Activated CD4-positive, alpha-beta memory T cell treated with anti-CD3 and anti-CD28 coated beads for 36 hours (primary cell): Measurements from ENCODE around the gene GSTP1. TPM values are rescaled to one million over a fixed set of nuclear protein-coding genes. Genes with fewer than 3 reads are reported as not detected.
"Not testable (repeated sequence)": the region's sequence is repeated elsewhere in the genome, so short reads cannot be mapped to it uniquely, and the experiment has no call there.

ENCODE experiments used
- CTCF ChIA-PET: fragments of 350-600 bp; sonication (Branson Sonifier 250); formaldehyde crosslinking; loops from one replicate; lab custom pipeline; 2021; ENCODE audit warnings: antibody characterized with exemption, inconsistent platforms; lab: Charles Lee
- POLR2A ChIA-PET: fragments of 350-600 bp; sonication (Branson Sonifier 250); formaldehyde crosslinking; loops from one replicate; lab custom pipeline; 2021; ENCODE audit warnings: antibody characterized with exemption; lab: Charles Lee
- DNase-seq: peaks from one replicate; pipeline ENCODE4 v3.0.0-alpha.2; 2020
- H3K27ac Mint-ChIP-seq: one replicate; pipeline ENCODE4 v1.8.0; 2021; ENCODE audit warnings: mixed read lengths
- H3K27me3 Mint-ChIP-seq: one replicate; pipeline ENCODE4 v1.8.0; 2021; ENCODE audit warnings: mixed read lengths
- H3K36me3 Mint-ChIP-seq: one replicate; pipeline ENCODE4 v1.8.0; 2021; ENCODE audit warnings: mixed read lengths
- H3K4me1 Mint-ChIP-seq: one replicate; pipeline ENCODE4 v1.8.0; 2021; ENCODE audit warnings: low read depth, mixed read lengths
- H3K4me3 Mint-ChIP-seq: one replicate; pipeline ENCODE4 v1.8.0; 2021; ENCODE audit warnings: mild to moderate bottlenecking, mixed read lengths
- H3K9me3 Mint-ChIP-seq: one replicate; pipeline ENCODE4 v1.8.0; 2021; ENCODE audit warnings: mixed read lengths
- intact Hi-C: fragments of 100-400 bp; cut with micrococcal nuclease; formaldehyde crosslinking; loops from one replicate; pipeline ENCODE4 v1.15.1; 2023
- total RNA-seq, 2 experiments: library from RNA; stranded (reverse); gene quantifications; one replicate each; pipeline ENCODE4 v1.2.3, GENCODE V29; 2021

The GSTP1 gene
- total RNA-seq, 2 experiments from 2014 or later = 361 to 362 TPM

GRCh38 chr11:67586568-67587250, 3.1 kb downstream of the GSTP1 start:
- no peak overlapping the region for H3K4me3 Mint-ChIP-seq
- ChIA-PET CTCF (no interaction called here), POLR2A (no interaction called here)
- peaks cover 41% of the 10 kb centered on the region for H3K4me1 Mint-ChIP-seq
- H3K9me3 Mint-ChIP-seq = peaks cover 10% of the 10 kb centered on the region
- no peaks in the 10 kb centered on the region for H3K27me3 Mint-ChIP-seq
- intact Hi-C loops = no loop called here
- DNase-seq = no peak
- peaks cover 35% of the 10 kb centered on the region for H3K36me3 Mint-ChIP-seq
- peak overlapping the region; percentile 3 for H3K27ac Mint-ChIP-seq

- ChIA-PET POLR2A (no interaction called here), CTCF (no interaction called here)
- Mint-ChIP-seq H3K9me3 (peaks cover 10% of the 10 kb centered on the region), H3K36me3 (peaks cover 35% of the 10 kb centered on the region), H3K4me3 (no peak overlapping the region), H3K27ac (no peak overlapping the region), H3K4me1 (peaks cover 30% of the 10 kb centered on the region), H3K27me3 (no peaks in the 10 kb centered on the region)
- intact Hi-C loops = no loop called here
- DNase-seq = no peak
Measured at GRCh38 chr11:67588136-67588503, 4.5 kb downstream of the GSTP1 start.

- H3K4me3 Mint-ChIP-seq, H3K27ac Mint-ChIP-seq, H3K9me3 Mint-ChIP-seq, DNase-seq, intact Hi-C loops, H3K27me3 Mint-ChIP-seq, CTCF ChIA-PET, POLR2A ChIA-PET: not testable (repeated sequence)
- Mint-ChIP-seq H3K4me1 (peaks cover 28% of the 10 kb centered on the region), H3K36me3 (peaks cover 35% of the 10 kb centered on the region)
Measured at GRCh38 chr11:67588899-67589415, 5.3 kb downstream of the GSTP1 start.

- H3K4me3 Mint-ChIP-seq = no peak overlapping the region
- POLR2A ChIA-PET = interaction anchor here (1.3 kb wide), 1 partner anchor 9 kb away, joined by 5 read pairs; the partner anchor contains the start of gene GSTP1
- H3K36me3 Mint-ChIP-seq = peaks cover 2% of the 10 kb centered on the region
- H3K27ac Mint-ChIP-seq = no peak overlapping the region
- no peak for DNase-seq
- no peaks in the 10 kb centered on the region for H3K4me1 Mint-ChIP-seq
- intact Hi-C loops = no loop called here
- H3K9me3 Mint-ChIP-seq = no peaks in the 10 kb centered on the region
- H3K27me3 Mint-ChIP-seq = no peaks in the 10 kb centered on the region
- CTCF ChIA-PET = interaction anchor here (0.7 to 2.3 kb wide), 2 partner anchors 9 to 37 kb away, joined by 5 to 9 read pairs; partner anchors contain the start of genes GSTP1 and NUDT8
Measured at GRCh38 chr11:67592880-67593564, 9.4 kb downstream of the GSTP1 start.

GRCh38 chr11:67593565-67593905, 9.9 kb downstream of the GSTP1 start:
- ChIA-PET POLR2A (interaction anchor here (1.3 kb wide), 1 partner anchor 10 kb away, joined by 5 read pairs; the partner anchor contains the start of gene GSTP1), CTCF (interaction anchor here (2.3 kb wide), 1 partner anchor 9 kb away, joined by 5 read pairs; the partner anchor contains the start of gene GSTP1)
- Mint-ChIP-seq H3K27me3 (no peaks in the 10 kb centered on the region), H3K9me3 (no peaks in the 10 kb centered on the region), H3K4me1 (no peaks in the 10 kb centered on the region), H3K27ac (no peak overlapping the region), H3K4me3 (no peak overlapping the region), H3K36me3 (no peaks in the 10 kb centered on the region)
- no peak for DNase-seq
- intact Hi-C loops = no loop called here

- Mint-ChIP-seq H3K4me1 (no peaks in the 10 kb centered on the region), H3K9me3 (no peaks in the 10 kb centered on the region), H3K27me3 (no peaks in the 10 kb centered on the region), H3K27ac (no peak overlapping the region), H3K36me3 (no peaks in the 10 kb centered on the region), H3K4me3 (no peak overlapping the region)
- DNase-seq = no peak
- intact Hi-C loops = no loop called here
- POLR2A ChIA-PET = no interaction called here
- CTCF ChIA-PET = interaction anchor here (1.1 to 2.3 kb wide), 2 partner anchors 10 to 11 kb away, joined by 3 to 5 read pairs; partner anchors contain the start of gene GSTP1
Measured at GRCh38 chr11:67594480-67594879, 10.9 kb downstream of the GSTP1 start.

GRCh38 chr11:67596753-67597300, 13.2 kb downstream of the GSTP1 start:
- intact Hi-C loops = no loop called here
- CTCF ChIA-PET = no interaction called here
- Mint-ChIP-seq H3K36me3 (no peaks in the 10 kb centered on the region), H3K27ac (no peak overlapping the region), H3K4me1 (peaks cover 3% of the 10 kb centered on the region), H3K9me3 (no peaks in the 10 kb centered on the region), H3K27me3 (peaks cover 14% of the 10 kb centered on the region), H3K4me3 (no peak overlapping the region)
- POLR2A ChIA-PET = no interaction called here
- DNase-seq = no peak

- peaks cover 14% of the 10 kb centered on the region for H3K27me3 Mint-ChIP-seq
- H3K27ac Mint-ChIP-seq, intact Hi-C loops, CTCF ChIA-PET, H3K9me3 Mint-ChIP-seq, H3K4me1 Mint-ChIP-seq, DNase-seq, H3K4me3 Mint-ChIP-seq, H3K36me3 Mint-ChIP-seq, POLR2A ChIA-PET: not testable (repeated sequence)
Measured at GRCh38 chr11:67597458-67597857, 13.8 kb downstream of the GSTP1 start.

GRCh38 chr11:67597963-67598362, 14.4 kb downstream of the GSTP1 start:
- H3K9me3 Mint-ChIP-seq, CTCF ChIA-PET, H3K36me3 Mint-ChIP-seq, POLR2A ChIA-PET, H3K4me1 Mint-ChIP-seq, H3K27ac Mint-ChIP-seq, H3K4me3 Mint-ChIP-seq, DNase-seq, intact Hi-C loops: not testable (repeated sequence)
- peaks cover 18% of the 10 kb centered on the region for H3K27me3 Mint-ChIP-seq

GRCh38 chr11:67599149-67599548, 15.5 kb downstream of the GSTP1 start:
- intact Hi-C loops = no loop called here
- ChIA-PET CTCF (no interaction called here), POLR2A (interaction anchor here (0.6 kb wide), 1 partner anchor 9 kb away, joined by 3 read pairs; no protein-coding TSS in a partner anchor)
- Mint-ChIP-seq H3K27ac (no peak overlapping the region), H3K27me3 (peaks cover 20% of the 10 kb centered on the region), H3K9me3 (no peaks in the 10 kb centered on the region), H3K4me3 (no peak overlapping the region), H3K4me1 (peaks cover 3% of the 10 kb centered on the region), H3K36me3 (no peaks in the 10 kb centered on the region)
- no peak for DNase-seq

- intact Hi-C loops = no loop called here
- Mint-ChIP-seq H3K4me1 (peaks cover 3% of the 10 kb centered on the region), H3K27ac (no peak overlapping the region), H3K27me3 (peaks cover 20% of the 10 kb centered on the region), H3K4me3 (no peak overlapping the region), H3K9me3 (no peaks in the 10 kb centered on the region), H3K36me3 (no peaks in the 10 kb centered on the region)
- DNase-seq = no peak
- ChIA-PET POLR2A (no interaction called here), CTCF (interaction anchor here (1.2 kb wide), 1 partner anchor 28 kb away, joined by 4 read pairs; no protein-coding TSS in a partner anchor)
Measured at GRCh38 chr11:67600324-67601029, 16.9 kb downstream of the GSTP1 start.

GRCh38 chr11:67601098-67601497, 17.5 kb downstream of the GSTP1 start:
- DNase-seq = no peak
- peaks cover 20% of the 10 kb centered on the region for H3K27me3 Mint-ChIP-seq
- CTCF ChIA-PET = no interaction called here
- H3K9me3 Mint-ChIP-seq = no peaks in the 10 kb centered on the region
- H3K4me3 Mint-ChIP-seq = no peak overlapping the region
- H3K36me3 Mint-ChIP-seq = no peaks in the 10 kb centered on the region
- POLR2A ChIA-PET = no interaction called here
- H3K4me1 Mint-ChIP-seq = peaks cover 6% of the 10 kb centered on the region
- H3K27ac Mint-ChIP-seq = no peak overlapping the region
- intact Hi-C loops = no loop called here
